ENCODE data around the gene FIGNL2.

The FIGNL2 gene

GRCh38 chr12:51874486-51874885 is 26.0 kb upstream of the FIGNL2 start:
- no peak for DNase-seq

GRCh38 chr12:51874000-51874399 is 25.5 kb upstream of the FIGNL2 start:
- no peak for DNase-seq

- DNase-seq = no peak
These were observed 24.9 kb upstream of the FIGNL2 start for GRCh38 chr12:51873251-51873994.

GRCh38 chr12:51872689-51872981 is 24.1 kb upstream of the FIGNL2 start:
- no peak for DNase-seq

GRCh38 chr12:51871918-51872688 is 23.6 kb upstream of the FIGNL2 start:
- no peak for DNase-seq

- DNase-seq = peak in 2 of 56 donors; percentile 14 to 17
These were observed 22.6 kb upstream of the FIGNL2 start for GRCh38 chr12:51871126-51871525.

GRCh38 chr12:51870504-51870903 is 22.0 kb upstream of the FIGNL2 start:
- no peak for DNase-seq

- DNase-seq = no peak
These were observed 21.4 kb upstream of the FIGNL2 start for GRCh38 chr12:51869931-51870330.

- DNase-seq = no peak
These were observed 21.0 kb upstream of the FIGNL2 start for GRCh38 chr12:51869496-51869865.

GRCh38 chr12:51868821-51869495 is 20.4 kb upstream of the FIGNL2 start:
- DNase-seq = peak in 3 of 56 donors; percentile 25 to 31 (median 30)

- no peak for DNase-seq
These were observed 19.4 kb upstream of the FIGNL2 start for GRCh38 chr12:51867796-51868428.

- DNase-seq = no peak
These were observed 18.9 kb upstream of the FIGNL2 start for GRCh38 chr12:51867371-51867770.

- no peak for DNase-seq
These were observed 18.2 kb upstream of the FIGNL2 start for GRCh38 chr12:51866762-51867161.

GRCh38 chr12:51866324-51866723 is 17.8 kb upstream of the FIGNL2 start:
- DNase-seq = no peak

GRCh38 chr12:51865757-51866270 is 17.3 kb upstream of the FIGNL2 start:
- no peak for DNase-seq

GRCh38 chr12:51864833-51865670 is 16.5 kb upstream of the FIGNL2 start:
- no peak for DNase-seq

GRCh38 chr12:51863933-51864832 is 15.7 kb upstream of the FIGNL2 start:
- peak in 23 of 56 donors; percentile 12 to 69 (median 38) for DNase-seq

- no peak for DNase-seq
These were observed 14.9 kb upstream of the FIGNL2 start for GRCh38 chr12:51863363-51863932.

- no peak for DNase-seq
These were observed 14.4 kb upstream of the FIGNL2 start for GRCh38 chr12:51862947-51863346.

Measured in amygdala (tissue), 56 donors.